HL-60/S4 treated with phorbol 12-myristate 13-acetate at 8.2 ng/mL for 4 days and 3 days (cell line): Measurements from ENCODE around the gene NEURL1.

Source experiments
- in situ Hi-C: fragments of 300-500 bp; cut with MboI; formaldehyde crosslinking; loops from 2 replicates; pipeline ENCODE4 v1.15.0; 2022; ENCODE audit warnings: low sequenced_read_pairs

NEURL1 gene

GRCh38 chr10:103463499-103463898, 30.0 kb upstream of the NEURL1 start:
- in situ Hi-C loops: no loop called here

GRCh38 chr10:103465411-103466179, 27.9 kb upstream of the NEURL1 start:
- in situ Hi-C loops: no loop called here

GRCh38 chr10:103466734-103467133, 26.8 kb upstream of the NEURL1 start:
- in situ Hi-C loops: no loop called here

GRCh38 chr10:103467406-103467805, 26.1 kb upstream of the NEURL1 start:
- in situ Hi-C loops: no loop called here

GRCh38 chr10:103469201-103469600, 24.3 kb upstream of the NEURL1 start:
- in situ Hi-C loops: no loop called here

- in situ Hi-C loops: no loop called here
Measured at GRCh38 chr10:103470761-103471653, 22.5 kb upstream of the NEURL1 start.

- in situ Hi-C loops: no loop called here
Measured at GRCh38 chr10:103472005-103472404, 21.5 kb upstream of the NEURL1 start.

- in situ Hi-C loops: no loop called here
Measured at GRCh38 chr10:103473261-103473671, 20.2 kb upstream of the NEURL1 start.

GRCh38 chr10:103474077-103474476, 19.4 kb upstream of the NEURL1 start:
- in situ Hi-C loops: no loop called here

GRCh38 chr10:103475437-103475836, 18.1 kb upstream of the NEURL1 start:
- in situ Hi-C loops: no loop called here

GRCh38 chr10:103476046-103476768, 17.3 kb upstream of the NEURL1 start:
- in situ Hi-C loops: no loop called here

GRCh38 chr10:103478671-103479070, 14.8 kb upstream of the NEURL1 start:
- in situ Hi-C loops: no loop called here

- in situ Hi-C loops: no loop called here
Measured at GRCh38 chr10:103479135-103479534, 14.4 kb upstream of the NEURL1 start, which contains the start of gene CALHM3. CALHM3 (minus strand) TSS chr10:103479240; CDS start chr10:103479032, 208 bp downstream.

- in situ Hi-C loops: loop anchor here (10.0 kb wide), 1 partner anchor 56 kb away; no protein-coding TSS in a partner anchor
Measured at GRCh38 chr10:103480521-103480920, 13.0 kb upstream of the NEURL1 start.

GRCh38 chr10:103481974-103482531, 11.5 kb upstream of the NEURL1 start:
- in situ Hi-C loops: loop anchor here (10.0 kb wide), 1 partner anchor 57 kb away; no protein-coding TSS in a partner anchor

GRCh38 chr10:103486635-103487409, 6.7 kb upstream of the NEURL1 start:
- in situ Hi-C loops: loop anchor here (10.0 kb wide), 1 partner anchor 62 kb away; no protein-coding TSS in a partner anchor

- in situ Hi-C loops: loop anchor here (10.0 kb wide), 1 partner anchor 63 kb away; no protein-coding TSS in a partner anchor
Measured at GRCh38 chr10:103487410-103487708, 6.1 kb upstream of the NEURL1 start.

GRCh38 chr10:103490986-103491314, 2.6 kb upstream of the NEURL1 start:
- in situ Hi-C loops: no loop called here

GRCh38 chr10:103491729-103492364, 1.7 kb upstream of the NEURL1 start:
- in situ Hi-C loops: no loop called here
